Transverse colon (tissue), 4 donors: ENCODE data around the gene CCDC188.

Experiments used
- CTCF ChIP-seq, 5 experiments: fragments of 200-600 bp in 3 of 5; fragments of 450-650 bp in 2 of 5; sonication (generic) in 3 of 5; IDR thresholded peaks; 1 replicate in 2 of 5; 2 replicates in 3 of 5; pipeline ENCODE4 v1.5.1; 2016 to 2017; ENCODE audit warnings: antibody characterized with exemption in 5 of 5, inconsistent platforms in 3 of 5, mild to moderate bottlenecking in 2 of 5, moderate library complexity in 1 of 5
- POLR2A ChIP-seq: fragments of 450-650 bp; IDR thresholded peaks from one replicate; pipeline ENCODE4 v1.6.1; 2016; ENCODE audit warnings: antibody characterized with exemption, mild to moderate bottlenecking, moderate library complexity
- POLR2AphosphoS5 ChIP-seq, 3 donors: sonication (generic); formaldehyde crosslinking; IDR thresholded peaks; one replicate each; pipeline ENCODE4 v1.6.1; 2016; ENCODE audit warnings: antibody characterized with exemption in 3 of 3

GRCh38 chr22:20171288-20172140 lies 20.7 kb upstream of the CCDC188 start:
- no peak for TF ChIP-seq CTCF (IDR thresholded peaks at IDR 0.05)
- TF ChIP-seq POLR2A = no peak
- TF ChIP-seq POLR2AphosphoS5 (IDR thresholded peaks at IDR 0.05) = no peak
